Neuronal stem cell (in vitro differentiated cells): ENCODE data around the gene CHST15.

ENCODE experiments used
- DNase-seq: peaks from one replicate; pipeline ENCODE4 v3.0.0-alpha.2; 2013; ENCODE audit warnings: low spot score
- H2AFZ ChIP-seq: one replicate; pipeline ENCODE4 v1.6.1; 2013; ENCODE audit warnings: mild to moderate bottlenecking, low read length, inconsistent platforms
- H2AK5ac ChIP-seq: 2 replicates; pipeline ENCODE4 v1.6.1; 2013; ENCODE audit warnings: low read depth, mild to moderate bottlenecking, inconsistent platforms, low read length, moderate library complexity, mixed read lengths
- H2BK120ac ChIP-seq: 2 replicates; pipeline ENCODE4 v1.6.1; 2013; ENCODE audit warnings: low read depth, mild to moderate bottlenecking, inconsistent platforms, low read length, moderate library complexity, mixed read lengths
- H2BK12ac ChIP-seq: one replicate; pipeline ENCODE4 v1.6.1; 2013; ENCODE audit warnings: low read length, inconsistent platforms
- H2BK15ac ChIP-seq: 2 replicates; pipeline ENCODE4 v1.6.1; 2013; ENCODE audit warnings: mild to moderate bottlenecking, low read length, inconsistent platforms, mixed read lengths
- H2BK5ac ChIP-seq: one replicate; pipeline ENCODE4 v1.6.1; 2013; ENCODE audit warnings: inconsistent platforms, mild to moderate bottlenecking, low read length, moderate library complexity
- H3K14ac ChIP-seq: one replicate; pipeline ENCODE4 v1.6.1; 2013; ENCODE audit warnings: low read length, inconsistent platforms
- H3K18ac ChIP-seq: 2 replicates; pipeline ENCODE4 v1.6.1; 2013; ENCODE audit warnings: low read length, inconsistent platforms
- H3K23ac ChIP-seq: 2 replicates; pipeline ENCODE4 v1.6.1; 2013; ENCODE audit warnings: low read depth, mild to moderate bottlenecking, mixed read lengths, low read length, inconsistent platforms; ENCODE audit not compliant: poor library complexity
- H3K27ac ChIP-seq: replicated peaks from 3 replicates; pipeline ENCODE4 v1.5.1; 2013; ENCODE audit warnings: low read length, inconsistent platforms
- H3K27me3 ChIP-seq, 3 experiments: 2 replicates each; pipeline ENCODE4 v1.6.1; 2013; ENCODE audit warnings: low read length in 3 of 3, mild to moderate bottlenecking in 2 of 3, inconsistent platforms in 1 of 3, low read depth in 1 of 3, mixed read lengths in 1 of 3, moderate library complexity in 1 of 3; ENCODE audit not compliant: control insufficient read depth in 3 of 3, insufficient read depth in 3 of 3
- H3K36me3 ChIP-seq, 2 donors: replicated peaks in 1 of 2; 2 replicates each; pipeline ENCODE4 v1.6.1; 2013; ENCODE audit warnings: low read length in 2 of 2; ENCODE audit not compliant: control insufficient read depth in 2 of 2, insufficient read depth in 2 of 2
- H3K4ac ChIP-seq: 2 replicates; pipeline ENCODE4 v1.6.1; 2013; ENCODE audit warnings: inconsistent platforms, mild to moderate bottlenecking, low read length, moderate library complexity
- H3K4me1 ChIP-seq, 2 donors: 1 replicate in 1 of 2; 2 replicates in 1 of 2; pipeline ENCODE4 v1.6.1; 2013; ENCODE audit warnings: low read length in 2 of 2, low read depth in 1 of 2; ENCODE audit not compliant: control insufficient read depth in 2 of 2, insufficient read depth in 1 of 2
- H3K4me2 ChIP-seq: one replicate; pipeline ENCODE4 v1.6.1; 2013; ENCODE audit warnings: mild to moderate bottlenecking, low read length, inconsistent platforms; ENCODE audit not compliant: insufficient read depth, poor library complexity, severe bottlenecking
- H3K4me3 ChIP-seq, 2 donors: 2 replicates each; pipeline ENCODE4 v1.5.1; 2013; ENCODE audit warnings: low read length in 2 of 2, mild to moderate bottlenecking in 2 of 2, inconsistent platforms in 1 of 2, moderate library complexity in 1 of 2
- H3K79me1 ChIP-seq: one replicate; pipeline ENCODE4 v1.6.1; 2013; ENCODE audit warnings: low read depth, mild to moderate bottlenecking, inconsistent platforms, low read length, moderate library complexity
- H3K9ac ChIP-seq: one replicate; pipeline ENCODE4 v1.6.1; 2013; ENCODE audit warnings: mild to moderate bottlenecking, low read depth, low read length, inconsistent platforms; ENCODE audit not compliant: poor library complexity
- H3K9me3 ChIP-seq, 2 donors: replicated peaks in 1 of 2; 2 replicates each; pipeline versions ENCODE3 to v1.6.1; 2013; ENCODE audit warnings: low read length in 2 of 2, mild to moderate bottlenecking in 2 of 2, inconsistent platforms in 1 of 2, low read depth in 1 of 2, mixed read lengths in 1 of 2, moderate library complexity in 1 of 2; ENCODE audit not compliant: control insufficient read depth in 2 of 2, insufficient read depth in 1 of 2
- H4K8ac ChIP-seq: one replicate; pipeline ENCODE4 v1.6.1; 2013; ENCODE audit warnings: low read depth, mild to moderate bottlenecking, inconsistent platforms, low read length, moderate library complexity
- H4K91ac ChIP-seq: one replicate; pipeline ENCODE4 v1.6.1; 2013; ENCODE audit warnings: low read length, low read depth, mild to moderate bottlenecking, inconsistent platforms; ENCODE audit not compliant: poor library complexity
- WGBS, 2 donors: extraction: QIAGEN DNeasy Blood & Tissue Kit; methylation state at CpG; one replicate each; pipeline ENCODE4 v1.1.7; 2013; ENCODE audit warnings: missing lambda C conversion rate in 2 of 2, mixed read lengths in 1 of 2; ENCODE audit not compliant: insufficient read length in 2 of 2, insufficient replicate concordance in 1 of 2; ENCODE audit errors: extremely low coverage in 2 of 2; 5-methylcytosine and 5-hydroxymethylcytosine counted together

The CHST15 gene

DNA sequence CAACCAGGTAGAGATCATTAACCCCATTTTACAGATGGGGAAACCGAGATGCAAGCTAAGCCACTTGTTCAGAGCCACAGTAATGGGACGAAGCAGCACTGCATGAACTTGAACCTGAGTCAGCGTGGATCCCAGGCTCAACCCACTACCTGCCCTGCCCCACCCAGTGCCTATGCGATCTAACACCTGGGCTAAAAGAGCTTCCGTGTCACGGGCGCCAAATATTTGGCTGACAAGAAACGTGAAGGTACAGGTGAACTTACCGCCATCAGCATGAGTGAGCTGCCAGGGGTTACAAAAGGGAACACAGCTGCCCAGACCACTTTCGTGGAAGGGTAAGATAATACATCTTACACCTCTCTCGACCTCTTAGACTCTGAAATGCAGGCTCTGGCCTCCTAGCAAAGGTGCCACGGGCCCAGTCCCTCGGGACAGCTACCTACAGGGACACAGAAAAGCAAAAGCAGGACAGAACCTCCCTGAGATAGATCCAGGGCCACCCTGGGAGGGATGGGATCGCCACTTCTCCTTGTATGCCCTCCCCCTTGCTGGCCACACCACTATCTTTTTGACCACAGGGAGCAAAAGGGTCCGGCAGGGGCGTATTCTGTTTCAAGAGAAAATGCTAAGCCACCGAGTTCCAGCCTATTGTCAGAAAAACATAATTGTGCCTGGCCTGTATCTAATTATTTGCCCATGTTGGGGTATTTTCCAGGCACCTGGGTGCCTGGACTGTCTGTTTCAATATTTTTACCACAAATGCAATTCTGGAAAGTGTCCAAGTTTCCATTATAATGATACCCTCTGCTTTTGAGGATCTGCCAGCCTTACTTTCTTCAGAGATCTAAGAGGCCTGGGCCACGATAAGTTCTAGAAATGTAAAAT lies 6.4 kb downstream of the CHST15 start:
- no peak for DNase-seq
- Histone ChIP-seq H3K4me3 (no peak overlapping the region), H2BK15ac (no peak overlapping the region), H3K9me3 (peaks cover 2 to 6% of the 10 kb centered on the region in 2 donors), H3K4ac (no peak overlapping the region), H2BK5ac (no peak overlapping the region), H3K4me1 (peaks cover 7 to 13% of the 10 kb centered on the region in 2 donors), H2AK5ac (no peak overlapping the region), H2BK120ac (no peak overlapping the region), H4K91ac (no peak overlapping the region), H4K8ac (no peak overlapping the region), H2BK12ac (no peak overlapping the region), H3K18ac (no peak overlapping the region), H3K9ac (no peak overlapping the region), H3K27me3 (peaks cover 0 to 32% (median 10%) of the 10 kb centered on the region in 3 experiments), H3K36me3 (no peaks in the 10 kb centered on the region), H3K4me2 (no peak overlapping the region), H3K23ac (no peak overlapping the region), H3K27ac (no peak overlapping the region), H3K79me1 (peaks cover 3% of the 10 kb centered on the region), H2AFZ (no peak overlapping the region), H3K14ac (no peak overlapping the region)
- WGBS, 2 donors = no CpG with 5 or more reads among the region's 18 CpGs

GRCh38 chr10:124086097-124086710 lies 7.2 kb downstream of the CHST15 start:
- Histone ChIP-seq H4K8ac (no peak overlapping the region), H2BK12ac (no peak overlapping the region), H2AK5ac (no peak overlapping the region), H2BK120ac (no peak overlapping the region), H3K36me3 (no peaks in the 10 kb centered on the region), H3K27ac (no peak overlapping the region), H4K91ac (no peak overlapping the region), H3K18ac (no peak overlapping the region), H3K27me3 (peaks cover 0 to 24% (median 1%) of the 10 kb centered on the region in 3 experiments), H3K9me3 (peaks cover 2 to 6% of the 10 kb centered on the region in 2 donors), H3K4me1 (peaks cover 2 to 9% of the 10 kb centered on the region in 2 donors), H2AFZ (no peak overlapping the region), H3K79me1 (peaks cover 3% of the 10 kb centered on the region), H2BK15ac (no peak overlapping the region), H3K14ac (peak overlapping the region; percentile 23), H3K4me3 (peak overlapping the region in 1 of 2 donors; percentile 43), H3K4me2 (no peak overlapping the region), H3K23ac (peak overlapping the region; percentile 43), H3K4ac (no peak overlapping the region), H2BK5ac (no peak overlapping the region), H3K9ac (no peak overlapping the region)
- no peak for DNase-seq
- no CpG with 5 or more reads among the region's 14 CpGs for WGBS, 2 donors

GRCh38 chr10:124085680-124086079 lies 7.7 kb downstream of the CHST15 start:
- no peak overlapping the region for H2BK5ac ChIP-seq
- peaks cover 2 to 6% of the 10 kb centered on the region in 2 donors for H3K9me3 ChIP-seq
- WGBS, 2 donors = no CpG with 5 or more reads among the region's 7 CpGs

GRCh38 chr10:124084708-124085107 lies 8.7 kb downstream of the CHST15 start:
- Histone ChIP-seq H3K14ac (no peak overlapping the region), H2AK5ac (no peak overlapping the region), H3K23ac (no peak overlapping the region), H3K36me3 (no peaks in the 10 kb centered on the region), H3K4me2 (no peak overlapping the region), H3K4ac (no peak overlapping the region), H2BK12ac (no peak overlapping the region), H3K27me3 (peaks cover 0 to 9% (median 0%) of the 10 kb centered on the region in 3 experiments), H2BK5ac (no peak overlapping the region), H3K9me3 (peaks cover 2 to 6% of the 10 kb centered on the region in 2 donors), H3K18ac (no peak overlapping the region), H3K4me3 (no peak overlapping the region), H4K91ac (no peak overlapping the region), H3K79me1 (peaks cover 3% of the 10 kb centered on the region), H2AFZ (no peak overlapping the region), H3K9ac (no peak overlapping the region), H2BK15ac (no peak overlapping the region), H3K27ac (no peak overlapping the region), H3K4me1 (peaks cover 2 to 8% of the 10 kb centered on the region in 2 donors), H2BK120ac (no peak overlapping the region), H4K8ac (no peak overlapping the region)
- no peak for DNase-seq
- WGBS, 2 donors = no CpG with 5 or more reads among the region's 9 CpGs

More at GRCh38 chr10:124085680-124086079, 7.7 kb downstream of the CHST15 start:
- no peak overlapping the region for H3K4me2 ChIP-seq
- H3K27me3 ChIP-seq = peaks cover 0 to 19% (median 0%) of the 10 kb centered on the region in 3 experiments
- no peak overlapping the region for H2AK5ac ChIP-seq
- H3K9ac ChIP-seq = no peak overlapping the region
- H3K23ac ChIP-seq = no peak overlapping the region
- H3K79me1 ChIP-seq = peaks cover 3% of the 10 kb centered on the region
- no peak overlapping the region for H2BK120ac ChIP-seq
- H4K8ac ChIP-seq = no peak overlapping the region
- no peak overlapping the region for H2BK15ac ChIP-seq
- DNase-seq = no peak
- H3K4ac ChIP-seq = no peak overlapping the region
- H3K18ac ChIP-seq = peak overlapping the region; percentile 11
- H3K36me3 ChIP-seq = no peaks in the 10 kb centered on the region
- H4K91ac ChIP-seq = no peak overlapping the region
- H3K14ac ChIP-seq = no peak overlapping the region
- H3K27ac ChIP-seq = no peak overlapping the region
- H3K4me1 ChIP-seq = peaks cover 2 to 9% of the 10 kb centered on the region in 2 donors
- H3K4me3 ChIP-seq = no peak overlapping the region
- no peak overlapping the region for H2AFZ ChIP-seq
- H2BK12ac ChIP-seq = no peak overlapping the region
